ENCODE data around the gene MBNL1. TPM values are rescaled to one million over a fixed set of nuclear protein-coding genes. Genes with fewer than 3 reads are reported as not detected.
A peak's percentile ranks its signal among the peaks of the same experiment; 100 is the strongest.

MBNL1 gene
- total RNA-seq, 1 donor from 2014 or later, result 14.7 TPM

- Histone ChIP-seq H3K27me3 (no peaks in the 10 kb centered on the region), H3K9me3 (ENCODE audit: low read depth) (no peaks in the 10 kb centered on the region), H2AFZ (replicated peaks) (no peak overlapping the region), H3K36me3 (no peaks in the 10 kb centered on the region), H3K27ac (no peak overlapping the region), H3K9ac (no peak overlapping the region), H3K79me2 (ENCODE audit: low read depth) (no peaks in the 10 kb centered on the region), H3K4me3 (no peak overlapping the region), H3F3A (ENCODE audit: low read depth) (no peaks in the 10 kb centered on the region), H3K4me1 (no peaks in the 10 kb centered on the region), H3K4me2 (no peak overlapping the region), H4K20me1 (ENCODE audit: low read depth) (no peaks in the 10 kb centered on the region)
- no peak for DNase-seq (ENCODE audit: low spot score)
- Mint-ChIP-seq H3K36me3 (no peaks in the 10 kb centered on the region), H3K4me3 (no peak overlapping the region), H3K27me3 (ENCODE audit: insufficient read depth, low read depth) (peaks cover 3% of the 10 kb centered on the region), H3K9me3 (no peaks in the 10 kb centered on the region), H3K4me1 (no peaks in the 10 kb centered on the region), H3K27ac (no peak overlapping the region)
- TF ChIP-seq EZH2 (IDR thresholded peaks at IDR 0.05) (no peak), CTCF (IDR thresholded peaks at IDR 0.05) (peak; percentile 41)
These were observed 240.0 kb downstream of the MBNL1 start for GRCh38 chr3:152508705-152509104.

DNA sequence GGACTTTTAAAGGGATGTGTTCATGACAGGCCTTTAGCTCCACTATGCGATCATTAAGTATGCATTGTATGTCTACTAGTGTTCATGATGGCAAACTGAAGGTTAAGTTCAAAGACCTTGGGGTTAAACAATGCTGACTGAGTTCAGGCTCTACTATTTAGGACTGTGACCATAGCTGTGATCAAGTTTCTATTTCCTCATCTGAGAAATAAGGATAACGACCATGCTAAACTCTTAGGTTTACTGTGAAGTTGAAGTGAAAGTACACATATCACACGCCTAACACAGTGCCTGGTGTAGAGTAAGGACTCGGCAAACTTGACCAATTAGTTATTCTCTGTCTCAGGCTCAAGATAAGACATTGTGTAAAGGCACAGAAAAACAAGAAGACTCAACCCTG lies 243.2 kb downstream of the MBNL1 start:
- no peaks in the 10 kb centered on the region for H3K9me3 ChIP-seq (ENCODE audit: low read depth)
- no peak overlapping the region for H3K9ac ChIP-seq
- H4K20me1 ChIP-seq (ENCODE audit: low read depth), result no peaks in the 10 kb centered on the region
- no peaks in the 10 kb centered on the region for H3K36me3 ChIP-seq
- no peaks in the 10 kb centered on the region for H3F3A ChIP-seq (ENCODE audit: low read depth)
- no peaks in the 10 kb centered on the region for H3K9me3 Mint-ChIP-seq
- H3K27ac ChIP-seq, result no peak overlapping the region
- no peaks in the 10 kb centered on the region for H3K36me3 Mint-ChIP-seq
- no peak for TF ChIP-seq EZH2phosphoT487 (IDR thresholded peaks at IDR 0.05)
- no peak for TF ChIP-seq CTCF (IDR thresholded peaks at IDR 0.05)
- no peak for TF ChIP-seq EZH2 (IDR thresholded peaks at IDR 0.05)
- no peaks in the 10 kb centered on the region for H3K4me1 ChIP-seq
- H3K27me3 ChIP-seq, result no peaks in the 10 kb centered on the region
- no peaks in the 10 kb centered on the region for H3K4me1 Mint-ChIP-seq
- H3K27me3 Mint-ChIP-seq (ENCODE audit: insufficient read depth, low read depth), result peaks cover 2% of the 10 kb centered on the region
- H2AFZ ChIP-seq (replicated peaks), result no peak overlapping the region
- H3K4me3 ChIP-seq, result no peak overlapping the region
- no peak overlapping the region for H3K4me2 ChIP-seq
- no peak for DNase-seq (ENCODE audit: low spot score)
- H3K79me2 ChIP-seq (ENCODE audit: low read depth), result no peaks in the 10 kb centered on the region
- H3K4me3 Mint-ChIP-seq, result no peak overlapping the region
- no peak overlapping the region for H3K27ac Mint-ChIP-seq

- H3K36me3 Mint-ChIP-seq, result no peaks in the 10 kb centered on the region
- TF ChIP-seq EZH2phosphoT487 (IDR thresholded peaks at IDR 0.05) (no peak), EZH2 (IDR thresholded peaks at IDR 0.05) (no peak), CTCF (IDR thresholded peaks at IDR 0.05) (no peak)
- H3K27ac ChIP-seq, result no peak overlapping the region
These were observed 244.7 kb downstream of the MBNL1 start for GRCh38 chr3:152513301-152513960.

More at GRCh38 chr3:152513301-152513960, 244.7 kb downstream of the MBNL1 start:
- H4K20me1 ChIP-seq (ENCODE audit: low read depth), result no peaks in the 10 kb centered on the region
- Mint-ChIP-seq H3K27me3 (ENCODE audit: insufficient read depth, low read depth) (peaks cover 2% of the 10 kb centered on the region), H3K4me1 (peaks cover 6% of the 10 kb centered on the region), H3K27ac (no peak overlapping the region), H3K4me3 (no peak overlapping the region), H3K9me3 (no peaks in the 10 kb centered on the region)
- H3K9ac ChIP-seq, result no peak overlapping the region
- H3K4me2 ChIP-seq, result no peak overlapping the region
- no peaks in the 10 kb centered on the region for H3K79me2 ChIP-seq (ENCODE audit: low read depth)
- no peaks in the 10 kb centered on the region for H3K27me3 ChIP-seq
- H3K4me1 ChIP-seq, result peaks cover 3% of the 10 kb centered on the region
- H2AFZ ChIP-seq (replicated peaks), result no peak overlapping the region
- no peaks in the 10 kb centered on the region for H3F3A ChIP-seq (ENCODE audit: low read depth)
- no peaks in the 10 kb centered on the region for H3K9me3 ChIP-seq (ENCODE audit: low read depth)
- no peaks in the 10 kb centered on the region for H3K36me3 ChIP-seq
- DNase-seq (ENCODE audit: low spot score), result no peak
- H3K4me3 ChIP-seq, result no peak overlapping the region

Small RNA genes within 50 kb of the gene (small RNA-seq; reads per million reads assigned to genes)
- gene RF00019, result not detected

Measured in neural progenitor cell (in vitro differentiated cells).